ENCODE results near the gene SCARB1. TPM values are rescaled to one million over a fixed set of nuclear protein-coding genes. Genes with fewer than 3 reads are reported as not detected.
A peak's percentile ranks its signal among the peaks of the same experiment; 100 is the strongest.

SCARB1 gene
- total and polyA plus RNA-seq, 9 of the 15 experiments (the other 6 are each of a cell fraction or from before 2014, with no cell fraction given): 0.56 to 157 (median 52.8) TPM

GRCh38 chr12:124727264-124727800 lies 136.3 kb downstream of the SCARB1 start (continued):
- TF ChIP-seq ZNF23 (CRISPR knock-in tag; IDR thresholded peaks at IDR 0.05): no peak
- peak in 1 of 3 experiments; percentile 10; a peak in 1 of 6 replicates for TF ChIP-seq CTCF (IDR thresholded peaks at IDR 0.05 in 2 of 3, conservative IDR thresholded peaks at IDR 0.05 in 1 of 3; ENCODE audit: insufficient read depth in 2 of 3, low read depth in 1 of 3, low read length in 3 of 3)
- peak; percentile 57 for TF ChIP-seq ATF3 (IDR thresholded peaks at IDR 0.05)
- TF ChIP-seq ATF3 (CRISPR knock-in tag; conservative IDR thresholded peaks at IDR 0.05): no peak; the same call in 1 of the 2 replicates
- peak; percentile 24; the same call in 1 of the 2 replicates for TF ChIP-seq CTBP1 (IDR thresholded peaks at IDR 0.05; ENCODE audit: borderline replicate concordance)
- TF ChIP-seq RAD21 (CRISPR knock-in tag; conservative IDR thresholded peaks at IDR 0.05 in 1 of 2, IDR thresholded peaks at IDR 0.05 in 1 of 2): peak in 1 of 2 experiments; percentile 24; a peak in 1 of 4 replicates
- TF ChIP-seq DLX4 (CRISPR knock-in tag; IDR thresholded peaks at IDR 0.05): no peak
- TF ChIP-seq DEAF1 (CRISPR knock-in tag; IDR thresholded peaks at IDR 0.05): no peak
- no peak for TF ChIP-seq PHF8 (IDR thresholded peaks at IDR 0.05; ENCODE audit: borderline replicate concordance, low read length)
- TF ChIP-seq MAX (CRISPR knock-in tag; IDR thresholded peaks at IDR 0.05): peak; percentile 18; the same call in 1 of the 2 replicates
- TF ChIP-seq ZNF707 (CRISPR knock-in tag; conservative IDR thresholded peaks at IDR 0.05): no peak
- TF ChIP-seq ZNF24 (IDR thresholded peaks at IDR 0.05): no peak
- TF ChIP-seq ADNP (tag; IDR thresholded peaks at IDR 0.05): 0 out of 2 replicates have a peak, but pooled peaks have one; percentile 61
- TF ChIP-seq ZKSCAN1 (IDR thresholded peaks at IDR 0.05; ENCODE audit: low read depth, low read length): peak; percentile 44; the same call in 1 of the 2 replicates
- no peak for TF ChIP-seq TEAD2 (tag; IDR thresholded peaks at IDR 0.05)
- TF ChIP-seq ARID4B (CRISPR knock-in tag; IDR thresholded peaks at IDR 0.05): 0 out of 2 replicates have a peak, but pooled peaks have one; percentile 19
- no peak for TF ChIP-seq ETV5 (CRISPR knock-in tag; IDR thresholded peaks at IDR 0.05; ENCODE audit: low read depth)
